ENCODE data around the gene CEMIP.

Gene CEMIP

GRCh38 chr15:80878867-80879250 lies 99.7 kb downstream of the CEMIP start:
- no peak for DNase-seq

- no peak for DNase-seq
Observed at GRCh38 chr15:80880086-80880485, 100.9 kb downstream of the CEMIP start.

GRCh38 chr15:80883641-80884040 lies 104.5 kb downstream of the CEMIP start:
- DNase-seq = no peak

- no peak for DNase-seq
Observed at GRCh38 chr15:80885016-80885579, 105.9 kb downstream of the CEMIP start.

GRCh38 chr15:80887148-80887547 lies 108.0 kb downstream of the CEMIP start:
- no peak for DNase-seq

- DNase-seq = no peak
Observed at GRCh38 chr15:80888846-80889245, 109.7 kb downstream of the CEMIP start.

- no peak for DNase-seq
Observed at GRCh38 chr15:80890341-80891005, 111.3 kb downstream of the CEMIP start.

GRCh38 chr15:80891006-80891405 lies 111.8 kb downstream of the CEMIP start:
- DNase-seq = no peak

GRCh38 chr15:80892414-80892813 lies 113.2 kb downstream of the CEMIP start:
- DNase-seq = no peak

- DNase-seq = no peak
Observed at GRCh38 chr15:80893777-80894176, 114.6 kb downstream of the CEMIP start.

GRCh38 chr15:80895091-80895490 lies 115.9 kb downstream of the CEMIP start:
- no peak for DNase-seq

- DNase-seq = no peak
Observed at GRCh38 chr15:80895965-80896364, 116.8 kb downstream of the CEMIP start.

GRCh38 chr15:80898040-80898439 lies 118.9 kb downstream of the CEMIP start:
- DNase-seq = no peak

GRCh38 chr15:80902298-80902801 lies 123.2 kb downstream of the CEMIP start:
- peak in 25 of 56 donors; percentile 6 to 71 (median 21) for DNase-seq

- no peak for DNase-seq
Observed at GRCh38 chr15:80904998-80905397, 125.8 kb downstream of the CEMIP start.

- DNase-seq = no peak
Observed at GRCh38 chr15:80906159-80906766, 127.1 kb downstream of the CEMIP start.

- no peak for DNase-seq
Observed at GRCh38 chr15:80911821-80912220, 132.7 kb downstream of the CEMIP start.

GRCh38 chr15:80912673-80913072 lies 133.5 kb downstream of the CEMIP start:
- DNase-seq = no peak

GRCh38 chr15:80913541-80913940 lies 134.4 kb downstream of the CEMIP start:
- DNase-seq = no peak

- no peak for DNase-seq
Observed at GRCh38 chr15:80915472-80915871, 136.3 kb downstream of the CEMIP start.

GRCh38 chr15:80916056-80916455 lies 136.9 kb downstream of the CEMIP start:
- no peak for DNase-seq

- no peak for DNase-seq
Observed at GRCh38 chr15:80918196-80918783, 139.1 kb downstream of the CEMIP start.

Data from nucleus accumbens (tissue), 56 donors.